Sigmoid colon (tissue), 4 donors: ENCODE data around the gene PREX1.

ENCODE experiments used
- EP300 ChIP-seq, 4 donors: sonication (generic); formaldehyde crosslinking; IDR thresholded peaks; one replicate each; pipeline ENCODE4 v1.6.1; 2017; ENCODE audit warnings: antibody characterized with exemption in 4 of 4
- POLR2A ChIP-seq, 2 donors: fragments of 450-650 bp; IDR thresholded peaks; one replicate each; pipeline ENCODE4 v1.6.1; 2016; ENCODE audit warnings: antibody characterized with exemption in 2 of 2, mild to moderate bottlenecking in 2 of 2, moderate library complexity in 2 of 2
- POLR2AphosphoS5 ChIP-seq, 4 donors: sonication (generic); formaldehyde crosslinking; IDR thresholded peaks; one replicate each; pipeline ENCODE4 v1.6.1; 2017; ENCODE audit warnings: antibody characterized with exemption in 4 of 4
- TF ChIP-seq, protein P1 (sequence below), 4 experiments: fragments of 450-650 bp in 3 of 4; fragments of 200-600 bp in 1 of 4; IDR thresholded peaks; one replicate each; pipeline ENCODE4 v1.5.1; 2016 to 2019; ENCODE audit warnings: antibody characterized with exemption in 4 of 4, mild to moderate bottlenecking in 3 of 4, moderate library complexity in 2 of 4

DNA sequence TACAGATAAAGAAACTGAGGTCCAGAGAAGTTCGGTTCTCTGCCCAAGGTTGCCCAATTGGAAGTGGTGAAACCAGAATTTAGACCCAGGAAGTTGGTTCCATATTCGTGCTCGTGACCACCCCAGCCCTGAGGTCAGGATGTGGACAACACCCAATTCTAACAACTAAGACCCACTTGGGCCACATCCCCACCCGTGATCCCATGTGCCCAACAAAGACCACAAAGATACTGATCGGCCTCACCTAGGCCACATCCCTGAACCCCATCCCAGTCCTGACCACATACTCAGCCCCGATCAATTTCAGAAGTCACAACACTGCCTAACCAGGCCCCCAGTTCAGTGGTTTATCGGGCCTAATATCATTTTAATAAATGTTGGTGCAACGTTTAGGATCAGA is 138.4 kb downstream of the PREX1 start:
- TF ChIP-seq, protein P1, sequence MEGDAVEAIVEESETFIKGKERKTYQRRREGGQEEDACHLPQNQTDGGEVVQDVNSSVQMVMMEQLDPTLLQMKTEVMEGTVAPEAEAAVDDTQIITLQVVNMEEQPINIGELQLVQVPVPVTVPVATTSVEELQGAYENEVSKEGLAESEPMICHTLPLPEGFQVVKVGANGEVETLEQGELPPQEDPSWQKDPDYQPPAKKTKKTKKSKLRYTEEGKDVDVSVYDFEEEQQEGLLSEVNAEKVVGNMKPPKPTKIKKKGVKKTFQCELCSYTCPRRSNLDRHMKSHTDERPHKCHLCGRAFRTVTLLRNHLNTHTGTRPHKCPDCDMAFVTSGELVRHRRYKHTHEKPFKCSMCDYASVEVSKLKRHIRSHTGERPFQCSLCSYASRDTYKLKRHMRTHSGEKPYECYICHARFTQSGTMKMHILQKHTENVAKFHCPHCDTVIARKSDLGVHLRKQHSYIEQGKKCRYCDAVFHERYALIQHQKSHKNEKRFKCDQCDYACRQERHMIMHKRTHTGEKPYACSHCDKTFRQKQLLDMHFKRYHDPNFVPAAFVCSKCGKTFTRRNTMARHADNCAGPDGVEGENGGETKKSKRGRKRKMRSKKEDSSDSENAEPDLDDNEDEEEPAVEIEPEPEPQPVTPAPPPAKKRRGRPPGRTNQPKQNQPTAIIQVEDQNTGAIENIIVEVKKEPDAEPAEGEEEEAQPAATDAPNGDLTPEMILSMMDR (IDR thresholded peaks at IDR 0.05) = no peak
- TF ChIP-seq POLR2A (IDR thresholded peaks at IDR 0.05) (no peak), EP300 (IDR thresholded peaks at IDR 0.05) (no peak), POLR2AphosphoS5 (IDR thresholded peaks at IDR 0.05) (no peak)
